Stomach (tissue), 9 donors: ENCODE data around the gene KRT15. TPM values are rescaled to one million over a fixed set of nuclear protein-coding genes. Genes with fewer than 3 reads are reported as not detected.

Source experiments
- DNase-seq, 2 donors: peaks; one replicate each; pipeline versions ENCODE4 v3.0.0 to v3.0.0-alpha.2; 2013 to 2019
- H3K27ac ChIP-seq, 5 donors: fragments of 200-600 bp in 4 of 5; sonication (generic) in 4 of 5; one replicate each; pipeline ENCODE4 v1.5.1; 2013 to 2019; ENCODE audit warnings: mild to moderate bottlenecking in 1 of 5, moderate library complexity in 1 of 5
- H3K27me3 ChIP-seq, 3 donors: fragments of 200-600 bp; sonication (generic); one replicate each; pipeline ENCODE4 v1.5.1; 2017 to 2019; ENCODE audit warnings: mixed run types in 1 of 3
- H3K36me3 ChIP-seq, 4 donors: fragments of 200-600 bp; sonication (generic); 1 replicate in 3 of 4; 2 replicates in 1 of 4; pipeline ENCODE4 v1.5.1; 2016 to 2019
- H3K4me1 ChIP-seq, 4 donors: fragments of 200-600 bp; sonication (generic); one replicate each; pipeline ENCODE4 v1.5.1; 2016 to 2019
- H3K4me3 ChIP-seq, 4 donors: fragments of 200-600 bp; sonication (generic) in 3 of 4; one replicate each; pipeline ENCODE4 v1.5.1; 2016 to 2019; ENCODE audit warnings: mild to moderate bottlenecking in 1 of 4
- H3K9me3 ChIP-seq, 4 donors: fragments of 200-600 bp; sonication (generic); one replicate each; pipeline ENCODE4 v1.5.1; 2016 to 2019
- CTCF ChIP-seq, 7 experiments: fragments of 450-650 bp in 4 of 7; fragments of 200-600 bp in 3 of 7; sonication (generic) in 3 of 7; IDR thresholded peaks; one replicate each; pipeline ENCODE4 v1.5.1; 2016 to 2019; ENCODE audit warnings: antibody characterized with exemption in 7 of 7, control low read depth in 2 of 7, mild to moderate bottlenecking in 1 of 7
- EP300 ChIP-seq: sonication (generic); formaldehyde crosslinking; IDR thresholded peaks from one replicate; pipeline ENCODE4 v1.6.1; 2017; ENCODE audit warnings: antibody characterized with exemption
- POLR2A ChIP-seq, 4 donors: fragments of 450-650 bp; IDR thresholded peaks; one replicate each; pipeline ENCODE4 v1.6.1; 2016; ENCODE audit warnings: antibody characterized with exemption in 4 of 4, control low read depth in 2 of 4, mild to moderate bottlenecking in 1 of 4, moderate library complexity in 1 of 4
- POLR2AphosphoS5 ChIP-seq, 3 donors: sonication (generic); formaldehyde crosslinking; IDR thresholded peaks; one replicate each; pipeline ENCODE4 v1.6.1; 2016; ENCODE audit warnings: antibody characterized with exemption in 3 of 3
- WGBS, 5 donors: extraction: QIAGEN DNeasy Blood & Tissue Kit in 3 of 5; methylation state at CpG; one replicate each; pipeline versions ENCODE4 v1.1.5 to v1.1.7; 2013 to 2018; 5-methylcytosine and 5-hydroxymethylcytosine counted together
- intact Hi-C: fragments of 100-400 bp; cut with DNase I; formaldehyde crosslinking; loops from one replicate; pipeline ENCODE4 v1.15.1; 2023; ENCODE audit warnings: low total_unique reads
- polyA plus RNA-seq, 3 donors: library from polyadenylated mRNA; stranded (reverse); fragments of 200-250 nt; gene quantifications; one replicate each; pipeline ENCODE4 v1.2.3, GENCODE V29; 2013
- total RNA-seq, 5 donors: library from RNA; depleted of rRNA; stranded (reverse); fragments of >200 nt; gene quantifications; one replicate each; pipeline versions ENCODE4 v1.1.0 to v1.2.3, GENCODE V29; 2014 to 2016
- donor health status: healthy with polysubstance abuse.
- donor health status: Bipolar disorder and iron deficiency.
- donor health status: healthy.

Gene KRT15
- total and polyA plus RNA-seq, 8 donors = 1.4 to 3,416 (median 2.6) TPM; not detected in 1

DNA sequence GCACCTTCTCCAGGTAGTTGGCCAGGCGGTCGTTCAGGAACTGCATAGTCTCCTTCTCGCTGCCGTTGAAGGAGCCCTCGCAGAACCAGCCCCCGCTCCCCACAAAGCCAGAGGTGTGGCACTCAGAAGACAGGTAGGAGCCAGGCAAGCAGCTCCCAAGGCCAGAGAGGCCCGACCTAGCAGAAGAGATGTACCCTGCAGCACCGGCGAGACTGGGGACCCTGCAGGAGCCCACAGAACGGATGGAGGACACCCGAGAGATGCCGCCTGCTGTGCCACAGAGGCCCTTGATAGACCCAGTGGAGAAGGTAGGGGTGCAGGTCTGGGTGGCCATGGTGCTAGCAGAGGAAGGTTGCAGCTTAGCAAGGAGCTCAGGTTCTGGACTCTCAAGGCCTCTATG is 29.2 kb downstream of the KRT15 start, which contains the start of gene KRT36:
Gene KRT36, minus strand, starts transcription at position 380 of the 400 bp plus-strand sequence. Its CDS starts 46 bp downstream, at position 334.
- WGBS, 5 donors = 93 to 95% (median 93%) methylated on average over 12 of the region's 12 CpGs
- no peak for DNase-seq
- TF ChIP-seq EP300 (no peak), CTCF (IDR thresholded peaks at IDR 0.05) (no peak), POLR2AphosphoS5 (IDR thresholded peaks at IDR 0.05) (no peak), POLR2A (IDR thresholded peaks at IDR 0.05) (no peak)

DNA sequence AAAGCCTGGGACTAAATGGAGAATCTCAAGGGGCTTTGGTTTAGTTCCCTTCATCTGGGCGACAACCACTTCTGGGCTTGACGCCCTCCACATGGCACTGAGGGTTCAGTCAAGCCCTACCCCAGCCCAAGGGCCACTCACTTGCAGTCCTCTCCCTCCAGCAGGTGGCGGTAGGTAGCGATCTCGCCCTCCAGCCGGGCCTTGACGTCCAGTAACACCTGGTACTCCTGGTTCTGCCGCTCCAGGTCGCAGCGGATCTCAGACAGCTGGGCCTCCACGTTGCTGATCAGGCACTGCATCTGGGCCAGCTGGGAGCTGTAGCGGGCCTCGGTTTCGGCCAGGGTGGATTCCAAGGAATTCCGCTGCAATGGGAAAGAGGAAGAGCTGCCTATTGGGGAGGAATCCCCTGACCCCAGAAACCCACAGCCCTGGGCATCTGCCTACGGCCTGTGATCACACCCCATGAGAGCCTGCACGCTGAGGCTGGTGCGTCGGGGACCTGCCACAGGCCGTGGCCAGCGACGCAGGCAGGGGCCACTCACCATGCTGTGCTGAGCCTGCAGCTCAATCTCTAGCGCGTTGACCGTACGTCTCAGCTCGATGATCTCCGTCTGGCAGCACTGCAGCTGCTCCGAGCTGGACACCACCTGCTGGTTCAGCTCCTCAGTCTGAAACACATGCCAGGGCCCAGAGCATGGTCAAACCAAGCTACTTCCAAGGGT is 31.7 kb downstream of the KRT15 start:
- WGBS, 5 donors = 69 to 84% (median 78%) methylated on average over 21 to 29 of the region's 29 CpGs
- peak in 1 of 2 donors; percentile 49 for DNase-seq
- no peak overlapping the region for H3K27ac ChIP-seq
- intact Hi-C loops = no loop called here
- peaks cover 0 to 15% (median 0%) of the 10 kb centered on the region in 3 donors for H3K27me3 ChIP-seq
- H3K36me3 ChIP-seq = no peaks in the 10 kb centered on the region
- H3K4me1 ChIP-seq = peaks cover 0 to 15% (median 5%) of the 10 kb centered on the region in 4 donors
- TF ChIP-seq CTCF (IDR thresholded peaks at IDR 0.05) = peak in 1 of 7 experiments; percentile 30
- no peak for TF ChIP-seq POLR2A (IDR thresholded peaks at IDR 0.05)
- H3K9me3 ChIP-seq = no peaks in the 10 kb centered on the region
- H3K4me3 ChIP-seq = no peak overlapping the region

More for the DNA sequence above, 29.2 kb downstream of the KRT15 start, which contains the start of gene KRT36:
- Histone ChIP-seq H3K36me3 (no peaks in the 10 kb centered on the region), H3K4me1 (peaks cover 0 to 11% (median 3%) of the 10 kb centered on the region in 4 donors), H3K4me3 (no peak within 1 kb of the TSS), H3K9me3 (no peaks in the 10 kb centered on the region), H3K27me3 (peaks cover 0 to 15% (median 0%) of the 10 kb centered on the region in 3 donors), H3K27ac (no peak within 1 kb of the TSS)
- intact Hi-C loops = no loop called here

DNA sequence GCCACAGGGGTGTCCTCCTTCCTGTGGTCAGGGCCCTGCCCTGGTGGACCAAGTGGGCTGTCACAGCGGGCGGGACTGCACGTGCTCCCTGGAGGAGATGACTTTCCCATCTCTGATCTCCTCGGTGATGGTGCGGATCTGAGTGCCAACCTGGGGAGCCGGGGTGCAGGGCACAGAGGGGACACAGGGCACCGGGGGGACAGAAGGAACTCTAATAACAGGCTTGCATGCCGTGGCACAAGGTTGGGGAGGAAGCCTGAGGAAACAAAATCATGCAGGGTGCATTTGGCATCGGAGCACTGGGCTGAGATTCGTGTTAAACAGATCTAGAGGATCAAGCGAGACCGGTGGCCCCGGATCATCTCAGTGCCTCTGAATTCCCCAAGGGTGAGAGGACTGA is 32.4 kb downstream of the KRT15 start:
- no peak for TF ChIP-seq POLR2AphosphoS5 (IDR thresholded peaks at IDR 0.05)
- no peak for TF ChIP-seq CTCF (IDR thresholded peaks at IDR 0.05)
- no peak for TF ChIP-seq POLR2A (IDR thresholded peaks at IDR 0.05)
- TF ChIP-seq EP300 = no peak
- H3K4me3 ChIP-seq = no peak overlapping the region
- H3K27ac ChIP-seq = no peak overlapping the region
- H3K27me3 ChIP-seq = peaks cover 0 to 15% (median 0%) of the 10 kb centered on the region in 3 donors
- peaks cover 0 to 15% (median 5%) of the 10 kb centered on the region in 4 donors for H3K4me1 ChIP-seq
- H3K36me3 ChIP-seq = no peaks in the 10 kb centered on the region
- intact Hi-C loops = no loop called here
- no peak for DNase-seq
- H3K9me3 ChIP-seq = no peaks in the 10 kb centered on the region
- 87 to 96% (median 95%) methylated on average over 7 to 13 of the region's 13 CpGs for WGBS, 5 donors

DNA sequence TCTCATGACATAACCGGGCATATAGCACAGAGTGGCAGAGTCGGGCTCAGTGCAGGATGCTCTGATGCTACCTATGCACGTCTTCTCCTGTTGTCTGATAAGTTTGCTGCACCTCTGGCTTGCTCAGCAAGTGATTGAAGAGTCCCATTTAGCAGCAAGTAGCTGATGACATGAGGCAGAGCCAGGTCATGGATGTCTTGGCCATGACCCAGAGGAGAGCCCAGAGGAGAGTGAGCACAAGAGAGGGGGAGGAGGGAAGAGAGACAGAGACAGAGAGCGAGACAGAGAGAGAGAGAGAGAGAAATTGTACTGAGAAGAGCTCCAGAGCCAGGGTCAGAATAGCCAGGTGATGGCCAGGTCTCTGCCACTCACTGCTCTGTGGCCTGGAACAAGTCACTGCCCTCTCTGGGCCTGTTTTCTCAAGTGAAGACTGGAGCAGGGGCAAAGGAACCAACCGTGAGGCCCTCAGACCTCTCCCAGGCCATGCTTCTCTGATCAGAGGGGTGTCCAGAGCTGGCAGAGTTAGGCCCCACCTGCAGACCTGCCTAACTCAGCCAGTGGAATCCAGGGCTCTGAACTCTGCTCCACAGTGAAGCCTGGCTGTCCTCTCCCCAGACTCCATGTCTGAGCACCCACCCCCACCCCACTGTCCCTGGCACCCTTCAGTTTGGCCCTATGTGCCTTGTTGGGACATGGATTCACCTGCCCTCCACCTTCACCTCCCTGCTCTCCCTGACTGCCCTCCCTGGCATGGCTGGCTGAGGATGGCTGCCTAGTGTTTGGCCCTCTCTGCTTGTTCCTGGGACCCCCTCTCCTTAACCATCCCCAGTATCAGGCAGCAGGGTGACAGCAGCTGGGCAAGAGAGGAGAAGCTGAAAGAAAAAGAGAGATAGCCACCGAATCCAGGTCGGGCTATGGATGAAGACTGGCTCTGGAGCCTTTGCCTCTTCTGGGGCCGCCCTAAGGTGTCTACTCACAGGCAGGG is 33.5 kb downstream of the KRT15 start:
- Histone ChIP-seq H3K27ac (no peak overlapping the region), H3K27me3 (peaks cover 0 to 15% (median 0%) of the 10 kb centered on the region in 3 donors), H3K9me3 (no peaks in the 10 kb centered on the region), H3K4me1 (peaks cover 0 to 15% (median 5%) of the 10 kb centered on the region in 4 donors), H3K4me3 (no peak overlapping the region), H3K36me3 (no peaks in the 10 kb centered on the region)
- 73 to 91% (median 86%) methylated on average over 8 of the region's 8 CpGs for WGBS, 5 donors
- TF ChIP-seq POLR2A (IDR thresholded peaks at IDR 0.05) (no peak), POLR2AphosphoS5 (IDR thresholded peaks at IDR 0.05) (no peak), CTCF (IDR thresholded peaks at IDR 0.05) (no peak), EP300 (no peak)
- DNase-seq = no peak
- intact Hi-C loops = no loop called here
